Measurements from ENCODE around the gene TBCK.
"Not testable (repeated sequence)": the region's sequence is repeated elsewhere in the genome, so short reads cannot be mapped to it uniquely, and the experiment has no call there.

The TBCK gene

GRCh38 chr4:106245176-106245575 lies 70.8 kb downstream of the TBCK start:
- peak overlapping the region; percentile 95 for H3K27ac ChIP-seq
- peak; percentile 66 for DNase-seq (ENCODE audit: low read depth, low spot score)

GRCh38 chr4:106240699-106241098 lies 75.3 kb downstream of the TBCK start:
- no peak for DNase-seq (ENCODE audit: low read depth, low spot score)
- H3K27ac ChIP-seq: no peak overlapping the region

GRCh38 chr4:106238820-106239420 lies 77.1 kb downstream of the TBCK start:
- no peak for DNase-seq (ENCODE audit: low read depth, low spot score)
- no peak overlapping the region for H3K27ac ChIP-seq

- no peak overlapping the region for H3K27ac ChIP-seq
- DNase-seq (ENCODE audit: low read depth, low spot score): no peak
Observed at GRCh38 chr4:106231931-106232330, 84.1 kb downstream of the TBCK start.

GRCh38 chr4:106222548-106222947 lies 93.5 kb downstream of the TBCK start:
- H3K27ac ChIP-seq: no peak overlapping the region
- no peak for DNase-seq (ENCODE audit: low read depth, low spot score)

- not testable (repeated sequence) for H3K27ac ChIP-seq
Observed at GRCh38 chr4:106213291-106213690, 102.7 kb downstream of the TBCK start.

GRCh38 chr4:106210021-106210420 lies 106.0 kb downstream of the TBCK start:
- H3K27ac ChIP-seq: no peak overlapping the region
- no peak for DNase-seq (ENCODE audit: low read depth, low spot score)

More at GRCh38 chr4:106213291-106213690, 102.7 kb downstream of the TBCK start:
- not testable (repeated sequence) for DNase-seq (ENCODE audit: low read depth, low spot score)

- no peak for DNase-seq (ENCODE audit: low read depth, low spot score)
- no peak overlapping the region for H3K27ac ChIP-seq
Observed at GRCh38 chr4:106208481-106209460, 107.2 kb downstream of the TBCK start.

GRCh38 chr4:106201373-106201772 lies 114.6 kb downstream of the TBCK start:
- DNase-seq (ENCODE audit: low read depth, low spot score): no peak

GRCh38 chr4:106195435-106195950 lies 120.5 kb downstream of the TBCK start:
- H3K27ac ChIP-seq: no peak overlapping the region
- DNase-seq (ENCODE audit: low read depth, low spot score): no peak

More at GRCh38 chr4:106201373-106201772, 114.6 kb downstream of the TBCK start:
- H3K27ac ChIP-seq: no peak overlapping the region

- no peak overlapping the region for H3K27ac ChIP-seq
- no peak for DNase-seq (ENCODE audit: low read depth, low spot score)
Observed at GRCh38 chr4:106194801-106195200, 121.2 kb downstream of the TBCK start.

- no peak overlapping the region for H3K27ac ChIP-seq
- DNase-seq (ENCODE audit: low read depth, low spot score): no peak
Observed at GRCh38 chr4:106192131-106192530, 123.9 kb downstream of the TBCK start.

- DNase-seq (ENCODE audit: low read depth, low spot score): no peak
- no peak overlapping the region for H3K27ac ChIP-seq
Observed at GRCh38 chr4:106186201-106186600, 129.8 kb downstream of the TBCK start.

- H3K27ac ChIP-seq: no peak overlapping the region
- no peak for DNase-seq (ENCODE audit: low read depth, low spot score)
Observed at GRCh38 chr4:106183551-106183950, 132.5 kb downstream of the TBCK start.

GRCh38 chr4:106172861-106173260 lies 143.1 kb downstream of the TBCK start:
- H3K27ac ChIP-seq: no peak overlapping the region
- no peak for DNase-seq (ENCODE audit: low read depth, low spot score)

GRCh38 chr4:106165351-106166010 lies 150.5 kb downstream of the TBCK start:
- DNase-seq (ENCODE audit: low read depth, low spot score): no peak
- no peak overlapping the region for H3K27ac ChIP-seq

GRCh38 chr4:106162278-106162677 lies 153.7 kb downstream of the TBCK start:
- H3K27ac ChIP-seq: no peak overlapping the region
- DNase-seq (ENCODE audit: low read depth, low spot score): no peak

- no peak for DNase-seq (ENCODE audit: low read depth, low spot score)
- no peak overlapping the region for H3K27ac ChIP-seq
Observed at GRCh38 chr4:106160560-106160959, 155.4 kb downstream of the TBCK start.

- DNase-seq (ENCODE audit: low read depth, low spot score): no peak
Observed at GRCh38 chr4:106149911-106150310, 166.1 kb downstream of the TBCK start.

GRCh38 chr4:106149026-106149425 lies 167.0 kb downstream of the TBCK start:
- no peak for DNase-seq (ENCODE audit: low read depth, low spot score)
- H3K27ac ChIP-seq: no peak overlapping the region

More at GRCh38 chr4:106149911-106150310, 166.1 kb downstream of the TBCK start:
- H3K27ac ChIP-seq: no peak overlapping the region
